H1 (cell line): ENCODE results near the gene HIGD2B.

ENCODE experiments used
- BRCA1 ChIP-seq: IDR thresholded peaks from 2 replicates; pipeline ENCODE4 v1.6.1; 2012; ENCODE audit warnings: low read depth, low read length, improper control_type of control experiment
- EP300 ChIP-seq, 2 experiments: IDR thresholded peaks; 1 replicate in 1 of 2; 2 replicates in 1 of 2; pipeline ENCODE4 v1.6.1; 2011 to 2012; ENCODE audit warnings: low read depth in 2 of 2, low read length in 2 of 2, mild to moderate bottlenecking in 2 of 2, borderline replicate concordance in 1 of 2, inconsistent platforms in 1 of 2, moderate library complexity in 1 of 2
- EZH2 ChIP-seq: fragments of 200-600 bp; sonication (generic); IDR thresholded peaks from 2 replicates; pipeline ENCODE4 v1.7.1; 2012; ENCODE audit warnings: low read depth, mild to moderate bottlenecking, moderate library complexity, low read length, inconsistent platforms; ENCODE audit not compliant: severe bottlenecking
- GTF2F1 ChIP-seq: IDR thresholded peaks from 2 replicates; pipeline ENCODE4 v1.6.1; 2012; ENCODE audit warnings: low read depth, low read length, improper control_type of control experiment, borderline replicate concordance
- KDM4A ChIP-seq: IDR thresholded peaks from one replicate; pipeline ENCODE4 v1.7.1; 2012; ENCODE audit warnings: low read depth, mild to moderate bottlenecking, moderate library complexity, low read length, inconsistent platforms; ENCODE audit not compliant: severe bottlenecking
- POLR2AphosphoS5 ChIP-seq: IDR thresholded peaks from 2 replicates; pipeline ENCODE4 v1.6.1; 2011; ENCODE audit warnings: low read depth, low read length
- SIN3A ChIP-seq, 2 experiments: IDR thresholded peaks in 1 of 2; conservative IDR thresholded peaks in 1 of 2; 2 replicates each; pipeline ENCODE4 v1.6.1; 2011 to 2012; ENCODE audit warnings: low read length in 2 of 2, improper control_type of control experiment in 1 of 2, low read depth in 1 of 2, mild to moderate bottlenecking in 1 of 2
- SP1 ChIP-seq: IDR thresholded peaks from 2 replicates; pipeline ENCODE4 v1.6.1; 2011; ENCODE audit warnings: low read depth, low read length
- TAF1 ChIP-seq: IDR thresholded peaks from 2 replicates; pipeline ENCODE4 v1.6.1; 2011; ENCODE audit warnings: mild to moderate bottlenecking, low read depth, low read length
- ZNF274 ChIP-seq: IDR thresholded peaks from 2 replicates; pipeline ENCODE4 v1.7.0; 2012; ENCODE audit warnings: low read length, borderline replicate concordance; ENCODE audit errors: extremely low read depth
- TF ChIP-seq, protein P1 (sequence below), 3 experiments: IDR thresholded peaks; 1 replicate in 2 of 3; 2 replicates in 1 of 3; pipeline versions ENCODE4 v1.5.1 to v1.6.1; 2011; ENCODE audit warnings: low read length in 3 of 3, mild to moderate bottlenecking in 3 of 3, inconsistent platforms in 2 of 3, low read depth in 1 of 3, moderate library complexity in 1 of 3; ENCODE audit not compliant: insufficient read depth in 1 of 3; ENCODE audit errors: control extremely low read depth in 1 of 3
- TF ChIP-seq, protein P2 (sequence below): IDR thresholded peaks from 2 replicates; pipeline ENCODE4 v1.6.1; 2011; ENCODE audit warnings: low read length, improper control_type of control experiment
- TF ChIP-seq, protein P3 (sequence below): IDR thresholded peaks from 2 replicates; pipeline ENCODE4 v1.6.1; 2012; ENCODE audit warnings: inconsistent platforms

DNA sequence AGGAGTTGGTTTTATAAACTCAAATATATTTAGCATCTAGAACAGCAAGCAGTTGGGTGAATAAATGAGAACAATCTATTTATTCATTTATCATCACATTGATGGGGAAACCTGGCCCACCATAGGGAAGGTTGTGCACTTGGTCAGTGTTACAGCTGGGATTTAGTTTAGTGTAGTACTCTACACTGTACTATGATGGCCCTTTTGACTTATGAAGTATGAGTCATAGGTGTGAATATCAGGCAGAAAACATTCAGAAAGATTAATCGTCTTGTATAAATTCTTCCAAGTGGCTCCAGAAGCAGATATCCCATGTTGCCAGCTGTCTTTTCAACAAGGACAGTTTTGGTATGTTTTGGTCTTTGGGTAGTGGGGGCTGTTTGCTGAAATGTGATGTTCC, 38.0 kb upstream of the HIGD2B start:
- no peak for TF ChIP-seq EP300 (IDR thresholded peaks at IDR 0.05; ENCODE audit: borderline replicate concordance in 1 of 2, low read depth in 2 of 2, low read length in 2 of 2)
- no peak for TF ChIP-seq SIN3A (conservative IDR thresholded peaks at IDR 0.05 in 1 of 2, IDR thresholded peaks at IDR 0.05 in 1 of 2; ENCODE audit: low read depth in 1 of 2, low read length in 2 of 2)
- TF ChIP-seq, protein P1, sequence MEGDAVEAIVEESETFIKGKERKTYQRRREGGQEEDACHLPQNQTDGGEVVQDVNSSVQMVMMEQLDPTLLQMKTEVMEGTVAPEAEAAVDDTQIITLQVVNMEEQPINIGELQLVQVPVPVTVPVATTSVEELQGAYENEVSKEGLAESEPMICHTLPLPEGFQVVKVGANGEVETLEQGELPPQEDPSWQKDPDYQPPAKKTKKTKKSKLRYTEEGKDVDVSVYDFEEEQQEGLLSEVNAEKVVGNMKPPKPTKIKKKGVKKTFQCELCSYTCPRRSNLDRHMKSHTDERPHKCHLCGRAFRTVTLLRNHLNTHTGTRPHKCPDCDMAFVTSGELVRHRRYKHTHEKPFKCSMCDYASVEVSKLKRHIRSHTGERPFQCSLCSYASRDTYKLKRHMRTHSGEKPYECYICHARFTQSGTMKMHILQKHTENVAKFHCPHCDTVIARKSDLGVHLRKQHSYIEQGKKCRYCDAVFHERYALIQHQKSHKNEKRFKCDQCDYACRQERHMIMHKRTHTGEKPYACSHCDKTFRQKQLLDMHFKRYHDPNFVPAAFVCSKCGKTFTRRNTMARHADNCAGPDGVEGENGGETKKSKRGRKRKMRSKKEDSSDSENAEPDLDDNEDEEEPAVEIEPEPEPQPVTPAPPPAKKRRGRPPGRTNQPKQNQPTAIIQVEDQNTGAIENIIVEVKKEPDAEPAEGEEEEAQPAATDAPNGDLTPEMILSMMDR (IDR thresholded peaks at IDR 0.05; ENCODE audit: control extremely low read depth in 1 of 3, insufficient read depth in 1 of 3, low read depth in 1 of 3, low read length in 3 of 3): no peak
- no peak for TF ChIP-seq EZH2
- TF ChIP-seq BRCA1: no peak
- TF ChIP-seq GTF2F1: no peak
- no peak for TF ChIP-seq KDM4A
- TF ChIP-seq, protein P2, sequence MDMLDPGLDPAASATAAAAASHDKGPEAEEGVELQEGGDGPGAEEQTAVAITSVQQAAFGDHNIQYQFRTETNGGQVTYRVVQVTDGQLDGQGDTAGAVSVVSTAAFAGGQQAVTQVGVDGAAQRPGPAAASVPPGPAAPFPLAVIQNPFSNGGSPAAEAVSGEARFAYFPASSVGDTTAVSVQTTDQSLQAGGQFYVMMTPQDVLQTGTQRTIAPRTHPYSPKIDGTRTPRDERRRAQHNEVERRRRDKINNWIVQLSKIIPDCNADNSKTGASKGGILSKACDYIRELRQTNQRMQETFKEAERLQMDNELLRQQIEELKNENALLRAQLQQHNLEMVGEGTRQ: no peak
- no peak for TF ChIP-seq TAF1
- no peak for TF ChIP-seq ZNF274
- TF ChIP-seq, protein P3, sequence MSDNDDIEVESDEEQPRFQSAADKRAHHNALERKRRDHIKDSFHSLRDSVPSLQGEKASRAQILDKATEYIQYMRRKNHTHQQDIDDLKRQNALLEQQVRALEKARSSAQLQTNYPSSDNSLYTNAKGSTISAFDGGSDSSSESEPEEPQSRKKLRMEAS: no peak
- no peak for TF ChIP-seq SP1
- TF ChIP-seq POLR2AphosphoS5: no peak
